ENCODE results near the gene LNPK. TPM values are rescaled to one million over a fixed set of nuclear protein-coding genes. Genes with fewer than 3 reads are reported as not detected.
"Not testable (repeated sequence)": the region's sequence is repeated elsewhere in the genome, so short reads cannot be mapped to it uniquely, and the experiment has no call there.

The LNPK gene
- total RNA-seq, 2 experiments from 2014 or later = 31.2 to 36.6 TPM

GRCh38 chr2:176003958-176004357 lies 1.9 kb upstream of the LNPK start:
- Mint-ChIP-seq H3K36me3 (no peaks in the 10 kb centered on the region), H3K27me3 (peaks cover 3% of the 10 kb centered on the region), H3K4me3 (no peak overlapping the region), H3K9me3 (no peaks in the 10 kb centered on the region), H3K27ac (no peak overlapping the region), H3K4me1 (ENCODE audit: low read depth) (peaks cover 22% of the 10 kb centered on the region)
- DNase-seq = no peak
- ChIA-PET CTCF (no interaction called here), POLR2A (no interaction called here)
- intact Hi-C loops (cut with micrococcal nuclease) = loop anchor here (2.0 to 5.0 kb wide), 2 partner anchors 265 to 837 kb away; partner anchors contain the start of genes ATF2 and MTX2

DNA sequence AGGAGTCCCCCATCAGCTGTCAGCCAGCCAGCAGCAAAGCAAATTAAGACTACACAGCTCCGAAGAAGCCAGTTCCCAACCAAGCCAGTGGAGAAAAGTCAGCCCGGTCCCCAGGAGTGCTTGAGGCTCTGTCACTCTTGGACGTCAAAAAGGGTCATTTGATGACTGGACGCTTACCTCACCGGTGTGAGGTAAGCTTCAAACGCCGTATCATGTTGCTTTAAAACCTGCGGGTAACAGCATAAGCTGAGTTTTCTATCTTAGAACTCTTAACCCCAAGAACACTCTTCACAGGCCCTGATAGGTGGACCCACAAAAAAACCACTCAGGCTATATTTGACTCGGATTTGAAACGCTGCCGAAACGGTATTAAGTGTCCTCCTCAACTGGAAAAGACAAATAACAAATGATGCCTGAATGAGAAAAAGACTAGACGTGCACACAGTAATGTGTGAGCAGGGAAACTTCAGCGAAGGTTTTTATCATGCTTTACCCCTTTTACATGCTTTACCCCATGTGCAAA lies 682 bp upstream of the LNPK start:
- intact Hi-C loops (cut with micrococcal nuclease) = loop anchor here (2.0 to 5.0 kb wide), 2 partner anchors 266 to 835 kb away; partner anchors contain the start of genes ATF2 and MTX2
- H3K36me3 Mint-ChIP-seq = no peaks in the 10 kb centered on the region
- H3K4me3 Mint-ChIP-seq = peak overlapping the region; percentile 90
- H3K27ac Mint-ChIP-seq = peak overlapping the region; percentile 85
- ChIA-PET POLR2A (no interaction called here), CTCF (interaction anchor here (1.3 to 2.3 kb wide), 2 partner anchors 95 to 1262 kb away, joined by 5 to 9 read pairs; partner anchors contain the start of gene NFE2L2)
- H3K27me3 Mint-ChIP-seq = peaks cover 3% of the 10 kb centered on the region
- no peaks in the 10 kb centered on the region for H3K9me3 Mint-ChIP-seq
- peaks cover 22% of the 10 kb centered on the region for H3K4me1 Mint-ChIP-seq (ENCODE audit: low read depth)
- peak; percentile 37 for DNase-seq

DNA sequence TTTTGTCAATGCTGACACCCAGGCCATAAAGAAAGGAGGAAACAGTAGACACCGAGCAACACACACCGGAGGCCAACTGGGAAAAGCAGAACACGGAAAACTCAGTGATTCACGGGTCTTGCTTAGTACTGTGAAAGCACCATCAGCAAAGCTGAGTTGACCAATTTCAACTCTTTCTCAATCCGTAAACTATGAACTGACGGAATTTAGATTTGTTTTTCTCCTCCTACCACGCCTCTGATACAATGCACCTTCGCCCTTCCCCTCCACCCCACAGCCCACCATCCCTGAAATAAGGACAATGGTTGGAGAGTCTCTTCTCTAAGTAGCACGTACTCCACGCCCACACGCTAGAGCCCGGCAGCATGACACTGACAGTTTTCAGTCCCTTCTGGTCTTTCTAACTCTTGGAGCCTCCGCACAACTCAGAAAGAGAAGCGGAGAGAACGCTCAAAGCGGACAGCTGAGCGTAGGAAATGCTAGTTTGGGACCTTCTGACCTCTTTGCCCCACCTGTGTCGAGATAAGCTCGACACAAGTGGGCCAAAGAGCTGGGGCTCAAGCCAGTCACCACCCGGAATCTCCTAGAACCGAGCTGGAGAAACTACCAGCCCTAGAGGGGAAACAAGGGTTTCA lies 669 bp downstream of the LNPK start:
- peak overlapping the region; percentile 83 for H3K27ac Mint-ChIP-seq
- peak overlapping the region; percentile 90 for H3K4me3 Mint-ChIP-seq
- ChIA-PET CTCF (interaction anchor here (1.3 to 2.3 kb wide), 2 partner anchors 96 to 1264 kb away, joined by 5 to 9 read pairs; partner anchors contain the start of gene NFE2L2), POLR2A (interaction anchor here (1.0 to 1.2 kb wide), 2 partner anchors 9 to 54 kb away, joined by 3 read pairs; no protein-coding TSS in a partner anchor)
- H3K9me3 Mint-ChIP-seq = no peaks in the 10 kb centered on the region
- peak; percentile 71 for DNase-seq
- peaks cover 22% of the 10 kb centered on the region for H3K4me1 Mint-ChIP-seq (ENCODE audit: low read depth)
- H3K36me3 Mint-ChIP-seq = no peaks in the 10 kb centered on the region
- H3K27me3 Mint-ChIP-seq = peaks cover 3% of the 10 kb centered on the region
- intact Hi-C loops (cut with micrococcal nuclease) = loop anchor here (5.0 kb wide), 1 partner anchor 834 kb away; the partner anchor contains the start of gene ATF2

- Mint-ChIP-seq H3K9me3 (no peaks in the 10 kb centered on the region), H3K36me3 (no peaks in the 10 kb centered on the region), H3K27me3 (peaks cover 3% of the 10 kb centered on the region), H3K27ac (no peak overlapping the region), H3K4me1 (ENCODE audit: low read depth) (peaks cover 22% of the 10 kb centered on the region), H3K4me3 (no peak overlapping the region)
- ChIA-PET CTCF (no interaction called here), POLR2A (no interaction called here)
- no peak for DNase-seq
- intact Hi-C loops (cut with micrococcal nuclease) = no loop called here
Observed at GRCh38 chr2:175999283-175999819, 2.7 kb downstream of the LNPK start.

DNA sequence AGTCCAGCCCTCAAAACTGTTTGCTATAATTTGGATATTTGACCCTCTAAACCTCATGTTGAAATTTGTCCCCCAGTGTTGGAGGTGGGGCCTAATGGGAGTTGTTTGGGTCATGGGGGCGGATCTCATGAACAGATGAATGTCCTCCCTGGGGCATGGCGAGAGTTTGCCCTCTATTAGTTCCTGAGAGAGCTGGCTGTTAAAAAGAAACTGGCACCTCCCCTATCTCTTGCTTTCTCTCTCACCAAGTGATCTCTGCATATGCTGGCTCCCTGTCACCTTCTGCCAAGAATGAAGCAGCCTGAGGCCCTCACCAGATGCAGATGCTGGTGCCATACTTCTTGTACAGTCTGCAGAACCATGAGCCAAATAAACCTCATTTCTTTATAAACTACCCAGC lies 12.0 kb downstream of the LNPK start:
- H3K36me3 Mint-ChIP-seq = peaks cover 25% of the 10 kb centered on the region
- ChIA-PET POLR2A (no interaction called here), CTCF (interaction anchor here (0.7 kb wide), 1 partner anchor 1241 kb away, joined by 3 read pairs; no protein-coding TSS in a partner anchor)
- DNase-seq = no peak
- no peak overlapping the region for H3K27ac Mint-ChIP-seq
- no peak overlapping the region for H3K4me3 Mint-ChIP-seq
- H3K9me3 Mint-ChIP-seq = no peaks in the 10 kb centered on the region
- intact Hi-C loops (cut with micrococcal nuclease) = no loop called here
- no peaks in the 10 kb centered on the region for H3K27me3 Mint-ChIP-seq
- H3K4me1 Mint-ChIP-seq (ENCODE audit: low read depth) = no peaks in the 10 kb centered on the region

DNA sequence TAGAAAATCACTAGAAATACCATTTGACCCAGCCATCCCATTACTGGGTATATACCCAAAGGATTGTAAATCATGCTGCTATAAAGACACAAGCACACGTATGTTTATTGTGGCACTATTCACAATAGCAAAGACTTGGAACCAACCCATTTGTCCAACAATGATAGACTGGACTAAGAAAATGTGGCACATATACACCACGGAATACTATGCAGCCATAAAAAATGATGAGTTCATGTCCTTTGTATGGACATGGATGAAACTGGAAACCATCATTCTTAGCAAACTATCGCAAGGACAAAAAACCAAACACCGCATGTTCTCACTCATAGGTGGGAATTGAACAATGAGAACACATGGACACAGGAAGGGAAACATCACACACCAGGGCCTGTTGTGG lies 14.9 kb downstream of the LNPK start:
- DNase-seq; POLR2A ChIA-PET; H3K9me3 Mint-ChIP-seq; intact Hi-C loops (cut with micrococcal nuclease); H3K27me3 Mint-ChIP-seq; H3K4me1 Mint-ChIP-seq (ENCODE audit: low read depth); H3K27ac Mint-ChIP-seq; CTCF ChIA-PET; H3K4me3 Mint-ChIP-seq: not testable (repeated sequence)
- H3K36me3 Mint-ChIP-seq = peaks cover 40% of the 10 kb centered on the region

GRCh38 chr2:175984846-175985245 lies 17.2 kb downstream of the LNPK start:
- Mint-ChIP-seq H3K9me3 (no peaks in the 10 kb centered on the region), H3K27me3 (no peaks in the 10 kb centered on the region), H3K27ac (no peak overlapping the region), H3K4me3 (no peak overlapping the region), H3K4me1 (ENCODE audit: low read depth) (no peaks in the 10 kb centered on the region), H3K36me3 (peaks cover 43% of the 10 kb centered on the region)
- CTCF ChIA-PET = no interaction called here
- POLR2A ChIA-PET = no interaction called here
- DNase-seq = no peak
- intact Hi-C loops (cut with micrococcal nuclease) = no loop called here

- no peak for DNase-seq
- Mint-ChIP-seq H3K4me3 (no peak overlapping the region), H3K4me1 (ENCODE audit: low read depth) (no peaks in the 10 kb centered on the region), H3K27ac (no peak overlapping the region), H3K9me3 (no peaks in the 10 kb centered on the region), H3K27me3 (no peaks in the 10 kb centered on the region), H3K36me3 (peaks cover 42% of the 10 kb centered on the region)
- intact Hi-C loops (cut with micrococcal nuclease) = no loop called here
- CTCF ChIA-PET = interaction anchor here (0.6 kb wide), 1 partner anchor 12 kb away, joined by 3 read pairs; no protein-coding TSS in a partner anchor
- POLR2A ChIA-PET = no interaction called here
Observed at GRCh38 chr2:175981551-175981950, 20.5 kb downstream of the LNPK start.

DNA sequence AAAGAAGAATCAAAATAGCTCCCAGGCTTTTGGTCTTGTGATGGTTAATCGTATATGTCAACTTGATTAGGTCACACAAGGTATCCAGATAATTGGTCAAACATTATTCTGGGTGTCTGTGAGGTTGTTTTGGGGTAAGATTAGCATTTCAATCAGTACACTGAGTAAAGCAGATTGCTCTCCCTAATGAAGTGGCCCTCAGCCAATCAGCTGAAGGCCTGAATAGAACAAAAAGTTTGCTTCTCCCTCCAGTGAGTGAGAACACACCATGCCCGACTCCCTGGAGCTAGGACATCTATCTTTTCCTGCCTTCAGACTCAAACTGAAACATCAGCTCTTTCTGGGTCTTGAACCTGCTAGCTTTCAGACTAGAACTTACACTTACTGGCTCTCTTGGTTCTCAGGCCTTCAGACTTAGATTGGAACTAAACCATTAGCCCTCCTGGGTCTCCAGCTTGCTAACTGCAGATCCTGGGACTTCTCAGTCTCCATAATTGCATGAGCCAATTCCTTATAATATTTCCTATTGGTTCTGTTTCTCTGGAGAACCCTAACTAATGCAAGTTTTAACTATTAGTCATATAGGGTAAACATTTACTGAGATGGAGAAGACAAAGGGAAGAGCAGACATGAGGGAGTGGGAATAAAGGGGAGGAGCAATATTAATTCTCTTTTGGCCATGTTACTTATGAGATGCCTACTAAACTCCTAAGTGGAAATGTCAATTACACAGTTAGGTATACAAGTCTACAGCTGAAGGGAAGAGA lies 25.5 kb downstream of the LNPK start:
- CTCF ChIA-PET = interaction anchor here (0.6 to 0.7 kb wide), 2 partner anchors 121 to 134 kb away, joined by 3 to 4 read pairs; no protein-coding TSS in a partner anchor
- no peak overlapping the region for H3K4me3 Mint-ChIP-seq
- no peaks in the 10 kb centered on the region for H3K27me3 Mint-ChIP-seq
- H3K36me3 Mint-ChIP-seq = peaks cover 45% of the 10 kb centered on the region
- POLR2A ChIA-PET = no interaction called here
- DNase-seq = no peak
- no peaks in the 10 kb centered on the region for H3K9me3 Mint-ChIP-seq
- intact Hi-C loops (cut with micrococcal nuclease) = no loop called here
- no peaks in the 10 kb centered on the region for H3K4me1 Mint-ChIP-seq (ENCODE audit: low read depth)
- H3K27ac Mint-ChIP-seq = no peak overlapping the region

DNA sequence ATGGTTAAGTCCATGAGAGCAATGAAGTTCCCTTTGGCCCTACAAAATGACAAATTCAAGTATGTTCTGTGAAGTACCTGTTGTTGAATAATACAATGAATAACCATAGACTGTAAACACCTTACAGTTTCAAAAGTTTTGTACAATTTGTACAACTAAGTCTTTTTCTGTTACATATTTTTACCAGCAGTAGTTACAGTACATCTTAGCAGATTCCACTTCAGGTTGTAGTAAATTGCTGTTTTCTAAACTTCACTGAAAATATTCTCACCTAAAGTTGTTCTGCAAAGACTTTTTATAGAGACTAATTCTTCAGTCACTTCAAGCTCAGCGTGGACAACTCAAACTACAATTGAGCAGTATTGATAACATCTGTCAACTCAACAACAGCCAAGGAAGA lies 28.7 kb downstream of the LNPK start:
- ChIA-PET POLR2A (no interaction called here), CTCF (interaction anchor here (1.0 kb wide), 1 partner anchor 154 kb away, joined by 3 read pairs; no protein-coding TSS in a partner anchor)
- intact Hi-C loops (cut with micrococcal nuclease) = no loop called here
- H3K4me3 Mint-ChIP-seq = no peak overlapping the region
- no peaks in the 10 kb centered on the region for H3K27me3 Mint-ChIP-seq
- no peaks in the 10 kb centered on the region for H3K9me3 Mint-ChIP-seq
- no peak for DNase-seq
- H3K27ac Mint-ChIP-seq = no peak overlapping the region
- H3K4me1 Mint-ChIP-seq (ENCODE audit: low read depth) = no peaks in the 10 kb centered on the region
- peaks cover 41% of the 10 kb centered on the region for H3K36me3 Mint-ChIP-seq

- Mint-ChIP-seq H3K27ac (no peak overlapping the region), H3K9me3 (peaks cover 4% of the 10 kb centered on the region), H3K4me3 (no peak overlapping the region), H3K36me3 (peaks cover 37% of the 10 kb centered on the region), H3K27me3 (no peaks in the 10 kb centered on the region), H3K4me1 (ENCODE audit: low read depth) (no peaks in the 10 kb centered on the region)
- no peak for DNase-seq
- ChIA-PET POLR2A (no interaction called here), CTCF (no interaction called here)
- intact Hi-C loops (cut with micrococcal nuclease) = no loop called here
Observed at GRCh38 chr2:175966839-175967238, 35.2 kb downstream of the LNPK start.

GRCh38 chr2:175965773-175966172 lies 36.3 kb downstream of the LNPK start:
- POLR2A ChIA-PET = no interaction called here
- no peaks in the 10 kb centered on the region for H3K4me1 Mint-ChIP-seq (ENCODE audit: low read depth)

More at GRCh38 chr2:175965773-175966172, 36.3 kb downstream of the LNPK start:
- no peak overlapping the region for H3K4me3 Mint-ChIP-seq
- peaks cover 4% of the 10 kb centered on the region for H3K9me3 Mint-ChIP-seq
- DNase-seq = no peak
- intact Hi-C loops (cut with micrococcal nuclease) = no loop called here
- H3K27ac Mint-ChIP-seq = no peak overlapping the region
- CTCF ChIA-PET = no interaction called here
- peaks cover 47% of the 10 kb centered on the region for H3K36me3 Mint-ChIP-seq
- H3K27me3 Mint-ChIP-seq = no peaks in the 10 kb centered on the region
